GM06990 (cell line): ENCODE data around the gene KIF6.

Experiments used
- DNase-seq: peaks from one replicate; pipeline ENCODE4 v3.0.0-alpha.2; 2011; ENCODE audit not compliant: insufficient read length; ENCODE audit errors: extremely low read depth
- H3K27me3 ChIP-seq: replicated peaks from 2 replicates; pipeline ENCODE4 v1.6.0; 2011; ENCODE audit warnings: low read length; ENCODE audit not compliant: control insufficient read depth, insufficient read depth
- H3K36me3 ChIP-seq: 2 replicates; pipeline ENCODE4 v1.5.1; 2011; ENCODE audit warnings: low read length; ENCODE audit not compliant: control insufficient read depth, insufficient read depth
- H3K4me3 ChIP-seq: replicated peaks from 2 replicates; pipeline ENCODE4 v1.5.1; 2011; ENCODE audit warnings: low read depth, mild to moderate bottlenecking, control low read depth, low read length
- CTCF ChIP-seq: IDR thresholded peaks from 2 replicates; pipeline ENCODE4 v1.5.1; 2011; ENCODE audit warnings: low read length, control low read depth, mild to moderate bottlenecking, inconsistent platforms; ENCODE audit not compliant: insufficient read depth, poor library complexity, severe bottlenecking

The KIF6 gene

GRCh38 chr6:39388606-39389483 is 336.4 kb downstream of the KIF6 start:
- H3K27me3 ChIP-seq: no peaks in the 10 kb centered on the region
- no peak for TF ChIP-seq CTCF
- no peaks in the 10 kb centered on the region for H3K36me3 ChIP-seq
- DNase-seq: no peak
- no peak overlapping the region for H3K4me3 ChIP-seq

- TF ChIP-seq CTCF: no peak
- Histone ChIP-seq H3K4me3 (no peak overlapping the region), H3K36me3 (no peaks in the 10 kb centered on the region), H3K27me3 (no peaks in the 10 kb centered on the region)
- DNase-seq: no peak
Observed at GRCh38 chr6:39387785-39388184, 337.4 kb downstream of the KIF6 start.

- Histone ChIP-seq H3K4me3 (no peak overlapping the region), H3K36me3 (no peaks in the 10 kb centered on the region), H3K27me3 (no peaks in the 10 kb centered on the region)
- no peak for TF ChIP-seq CTCF
- DNase-seq: no peak
Observed at GRCh38 chr6:39386487-39386886, 338.7 kb downstream of the KIF6 start.

- DNase-seq: no peak
- Histone ChIP-seq H3K36me3 (no peaks in the 10 kb centered on the region), H3K27me3 (no peaks in the 10 kb centered on the region), H3K4me3 (no peak overlapping the region)
- no peak for TF ChIP-seq CTCF
Observed at GRCh38 chr6:39381550-39382140, 343.6 kb downstream of the KIF6 start.

GRCh38 chr6:39380837-39381549 is 344.2 kb downstream of the KIF6 start:
- no peak for TF ChIP-seq CTCF
- Histone ChIP-seq H3K36me3 (no peaks in the 10 kb centered on the region), H3K27me3 (no peaks in the 10 kb centered on the region), H3K4me3 (no peak overlapping the region)
- no peak for DNase-seq
